H1 (cell line): ENCODE data around the gene SENP7. TPM values are rescaled to one million over a fixed set of nuclear protein-coding genes. Genes with fewer than 3 reads are reported as not detected.

Experiments
- CTCF ChIA-PET: fragments of 300-600 bp; sonication (Branson Sonifier 250); formaldehyde crosslinking; loops from one replicate; lab custom pipeline; 2021; ENCODE audit not compliant: partially characterized antibody; lab: Charles Lee
- POLR2A ChIA-PET: fragments of 300-600 bp; sonication (Branson Sonifier 250); formaldehyde crosslinking; loops from one replicate; lab custom pipeline; 2021; ENCODE audit warnings: inconsistent platforms; ENCODE audit not compliant: partially characterized antibody; lab: Charles Lee
- DNase-seq, 2 experiments: peaks; one replicate each; pipeline versions ENCODE4 v3.0.0 to v3.0.0-alpha.2; 2010 to 2022; ENCODE audit warnings: low spot score in 2 of 2, low read depth in 1 of 2, mixed read lengths in 1 of 2
- FAIRE-seq: peaks from 2 replicates; lab custom pipeline; 2011; peaks lifted over from hg19 to GRCh38; lab: Jason Lieb, UNC
- H2AFZ ChIP-seq: 2 replicates; pipeline ENCODE4 v1.8.1; 2012; ENCODE audit warnings: low read length, inconsistent platforms
- H2AK5ac ChIP-seq: 2 replicates; pipeline ENCODE4 v1.6.1; 2013; ENCODE audit warnings: low read depth, low read length
- H2BK120ac ChIP-seq: replicated peaks from 2 replicates; pipeline ENCODE3; 2013; ENCODE audit warnings: low read depth, low read length, inconsistent platforms
- H2BK12ac ChIP-seq: 2 replicates; pipeline ENCODE4 v1.6.1; 2013; ENCODE audit warnings: low read depth, low read length
- H2BK15ac ChIP-seq: 2 replicates; pipeline ENCODE4 v1.6.1; 2013; ENCODE audit warnings: low read length
- H2BK20ac ChIP-seq: 2 replicates; pipeline ENCODE4 v1.6.1; 2013; ENCODE audit warnings: low read length
- H2BK5ac ChIP-seq: 2 replicates; pipeline ENCODE4 v1.6.1; 2013; ENCODE audit warnings: low read depth, low read length
- H3K14ac ChIP-seq: 2 replicates; pipeline ENCODE4 v1.6.1; 2013; ENCODE audit warnings: inconsistent platforms; ENCODE audit not compliant: insufficient read length
- H3K18ac ChIP-seq: 2 replicates; pipeline ENCODE4 v1.6.1; 2013; ENCODE audit warnings: low read length; ENCODE audit errors: extremely low read depth
- H3K23ac ChIP-seq: 2 replicates; pipeline ENCODE4 v1.6.1; 2013; ENCODE audit warnings: inconsistent platforms; ENCODE audit not compliant: insufficient read length
- H3K23me2 ChIP-seq: 2 replicates; pipeline ENCODE4 v1.6.1; 2013; ENCODE audit warnings: low read depth, low read length
- H3K27ac ChIP-seq: 2 replicates; pipeline ENCODE4 v1.6.1; 2011; ENCODE audit warnings: low read depth, low read length, inconsistent platforms
- H3K27me3 ChIP-seq, 4 experiments: replicated peaks in 1 of 4; 1 replicate in 1 of 4; 2 replicates in 3 of 4; pipeline versions ENCODE4 v1.6.1 to v1.8.1; 2011 to 2013; ENCODE audit warnings: low read length in 3 of 4, mild to moderate bottlenecking in 3 of 4, inconsistent platforms in 2 of 4, mixed read lengths in 2 of 4, moderate library complexity in 1 of 4; ENCODE audit not compliant: control insufficient read depth in 3 of 4, insufficient read depth in 3 of 4; ENCODE audit errors: extremely low read depth in 1 of 4
- H3K36me3 ChIP-seq, 4 experiments: 2 replicates each; pipeline versions ENCODE4 v1.6.1 to v1.8.1; 2011 to 2013; ENCODE audit warnings: mild to moderate bottlenecking in 4 of 4, low read length in 3 of 4, moderate library complexity in 2 of 4, control low read depth in 1 of 4, inconsistent platforms in 1 of 4; ENCODE audit not compliant: insufficient read depth in 4 of 4, control insufficient read depth in 2 of 4
- H3K4ac ChIP-seq: replicated peaks from 2 replicates; pipeline ENCODE3; 2013; ENCODE audit warnings: low read length, low read depth, mixed read lengths, inconsistent platforms; ENCODE audit not compliant: insufficient read length
- H3K4me1 ChIP-seq, 4 experiments: replicated peaks in 1 of 4; 1 replicate in 1 of 4; 2 replicates in 3 of 4; pipeline versions ENCODE4 v1.6.1 to v1.8.1; 2011 to 2013; ENCODE audit warnings: low read length in 3 of 4, inconsistent platforms in 2 of 4, mixed read lengths in 1 of 4; ENCODE audit not compliant: insufficient read depth in 4 of 4, control insufficient read depth in 3 of 4
- H3K4me2 ChIP-seq, 2 experiments: 2 replicates each; pipeline versions ENCODE4 v1.6.1 to v1.8.1; 2011 to 2013; ENCODE audit warnings: low read depth in 2 of 2, low read length in 2 of 2, control low read depth in 1 of 2, inconsistent platforms in 1 of 2, mild to moderate bottlenecking in 1 of 2; ENCODE audit not compliant: insufficient read depth in 1 of 2
- H3K4me3 ChIP-seq, 4 experiments: fragments of 200-600, 300-600 bp in 1 of 4; sonication (generic), shearing (Covaris generic), sonication (Bioruptor Twin) in 1 of 4; 2 replicates each; pipeline versions ENCODE4 v1.5.1 to v1.8.1; 2011 to 2016; ENCODE audit warnings: low read length in 4 of 4, low read depth in 3 of 4, control low read depth in 2 of 4, inconsistent platforms in 2 of 4, mild to moderate bottlenecking in 2 of 4, mixed read lengths in 1 of 4, moderate library complexity in 1 of 4; ENCODE audit not compliant: insufficient read depth in 2 of 4; ENCODE audit errors: extremely low read depth in 1 of 4
- H3K56ac ChIP-seq: replicated peaks from 2 replicates; pipeline ENCODE3; 2013; ENCODE audit warnings: low read depth, mild to moderate bottlenecking, mixed read lengths, low read length, inconsistent platforms; ENCODE audit not compliant: insufficient read length
- H3K79me1 ChIP-seq: 2 replicates; pipeline ENCODE4 v1.6.1; 2013; ENCODE audit warnings: low read depth, low read length, control low read depth
- H3K79me2 ChIP-seq, 2 experiments: 2 replicates each; pipeline versions ENCODE4 v1.6.1 to v1.8.1; 2012 to 2013; ENCODE audit warnings: low read length in 2 of 2, mild to moderate bottlenecking in 2 of 2, inconsistent platforms in 1 of 2; ENCODE audit not compliant: insufficient read depth in 2 of 2, control insufficient read depth in 1 of 2
- H3K9ac ChIP-seq, 4 experiments: replicated peaks in 1 of 4; 1 replicate in 1 of 4; 2 replicates in 3 of 4; pipeline versions ENCODE4 v1.6.1 to v1.8.1; 2011 to 2013; ENCODE audit warnings: low read depth in 3 of 4, low read length in 3 of 4, control low read depth in 2 of 4, mild to moderate bottlenecking in 2 of 4, moderate library complexity in 2 of 4, inconsistent platforms in 1 of 4; ENCODE audit errors: extremely low read depth in 1 of 4
- H3K9me3 ChIP-seq, 2 experiments: 2 replicates each; pipeline versions ENCODE4 v1.6.1 to v1.8.1; 2012 to 2013; ENCODE audit warnings: mild to moderate bottlenecking in 2 of 2, moderate library complexity in 2 of 2, control low read depth in 1 of 2, inconsistent platforms in 1 of 2, low read depth in 1 of 2, low read length in 1 of 2, mixed read lengths in 1 of 2; ENCODE audit not compliant: insufficient read depth in 2 of 2
- H4K20me1 ChIP-seq, 2 experiments: replicated peaks in 1 of 2; 2 replicates each; pipeline versions ENCODE3 to v1.8.1; 2011 to 2013; ENCODE audit warnings: inconsistent platforms in 2 of 2, low read length in 2 of 2, mild to moderate bottlenecking in 1 of 2; ENCODE audit not compliant: insufficient read depth in 2 of 2, control insufficient read depth in 1 of 2
- H4K5ac ChIP-seq: 2 replicates; pipeline ENCODE4 v1.6.1; 2013; ENCODE audit warnings: low read length, low read depth, mixed read lengths, inconsistent platforms; ENCODE audit not compliant: insufficient read length
- H4K8ac ChIP-seq: 2 replicates; pipeline ENCODE4 v1.8.0; 2013; ENCODE audit warnings: mild to moderate bottlenecking, moderate library complexity, low read length, inconsistent platforms; ENCODE audit not compliant: insufficient read depth; ENCODE audit errors: extremely low read depth
- H4K91ac ChIP-seq: replicated peaks from 2 replicates; pipeline ENCODE3; 2013; ENCODE audit warnings: low read length, mixed read lengths, inconsistent platforms; ENCODE audit not compliant: insufficient read length
- BACH1 ChIP-seq: IDR thresholded peaks from 2 replicates; pipeline ENCODE4 v1.6.1; 2012; ENCODE audit warnings: low read length, improper control_type of control experiment
- CBX8 ChIP-seq: fragments of 300-800, 300-1000 bp; sonication (generic); IDR thresholded peaks from 2 replicates; pipeline ENCODE4 v1.7.1; 2016; ENCODE audit warnings: low read depth, low read length, borderline replicate concordance
- EP300 ChIP-seq, 2 experiments: IDR thresholded peaks; 1 replicate in 1 of 2; 2 replicates in 1 of 2; pipeline ENCODE4 v1.6.1; 2011 to 2012; ENCODE audit warnings: low read depth in 2 of 2, low read length in 2 of 2, mild to moderate bottlenecking in 2 of 2, borderline replicate concordance in 1 of 2, inconsistent platforms in 1 of 2, moderate library complexity in 1 of 2
- HDAC6 ChIP-seq: IDR thresholded peaks from one replicate; pipeline ENCODE4 v1.7.1; 2012; ENCODE audit warnings: low read depth, mild to moderate bottlenecking, inconsistent platforms, low read length, moderate library complexity
- KDM1A ChIP-seq: fragments of 200-600, 300-600 bp; sonication (generic); IDR thresholded peaks from 2 replicates; pipeline ENCODE4 v1.7.1; 2016; ENCODE audit warnings: mild to moderate bottlenecking, low read length, borderline replicate concordance
- NRF1 ChIP-seq: IDR thresholded peaks from 2 replicates; pipeline ENCODE4 v1.6.1; 2011; ENCODE audit warnings: mild to moderate bottlenecking, low read depth, low read length, improper control_type of control experiment
- PHF8 ChIP-seq: fragments of 200-600 bp; sonication (generic); conservative IDR thresholded peaks from 2 replicates; pipeline ENCODE4 v1.7.1; 2012; ENCODE audit warnings: low read depth, mild to moderate bottlenecking, inconsistent platforms, low read length, moderate library complexity
- POU5F1 ChIP-seq: IDR thresholded peaks from 2 replicates; pipeline ENCODE4 v1.6.1; 2011; ENCODE audit warnings: low read depth, mild to moderate bottlenecking, low read length, moderate library complexity
- RAD21 ChIP-seq, 2 experiments: IDR thresholded peaks in 1 of 2; conservative IDR thresholded peaks in 1 of 2; 2 replicates each; pipeline ENCODE4 v1.6.1; 2011; ENCODE audit warnings: low read depth in 2 of 2, low read length in 2 of 2, improper control_type of control experiment in 1 of 2, inconsistent platforms in 1 of 2, mild to moderate bottlenecking in 1 of 2, moderate library complexity in 1 of 2
- RBBP5 ChIP-seq: IDR thresholded peaks from 2 replicates; pipeline ENCODE4 v1.7.1; 2012; ENCODE audit warnings: low read depth, mild to moderate bottlenecking, inconsistent platforms, low read length, moderate library complexity, borderline replicate concordance
- SIN3A ChIP-seq, 2 experiments: IDR thresholded peaks in 1 of 2; conservative IDR thresholded peaks in 1 of 2; 2 replicates each; pipeline ENCODE4 v1.6.1; 2011 to 2012; ENCODE audit warnings: low read length in 2 of 2, improper control_type of control experiment in 1 of 2, low read depth in 1 of 2, mild to moderate bottlenecking in 1 of 2
- TAF1 ChIP-seq: IDR thresholded peaks from 2 replicates; pipeline ENCODE4 v1.6.1; 2011; ENCODE audit warnings: mild to moderate bottlenecking, low read depth, low read length
- TCF12 ChIP-seq: IDR thresholded peaks from 2 replicates; pipeline ENCODE4 v1.6.1; 2011; ENCODE audit warnings: low read depth, mild to moderate bottlenecking, low read length
- polyA plus RNA-seq, 7 experiments: library from polyadenylated mRNA; depleted of rRNA in 3 of 7; stranded (reverse) in 5 of 7; unstranded in 2 of 7; fragments of >200 nt in 5 of 7; fragments of 200-250 nt in 2 of 7; gene quantifications; 1 replicate in 5 of 7; 2 replicates in 1 of 7; 4 replicates in 1 of 7; pipeline versions ENCODE4 v1.2.1 to v1.2.3, GENCODE V29; 2011 to 2013; ENCODE audit warnings: missing spikeins in 2 of 7, mixed read lengths in 2 of 7
- total RNA-seq: library from RNA; stranded (reverse); fragmentation: NEBNext Ultra II Directional; extraction: Animal tissue kit (Norgen Biotek cat#: 25700); gene quantifications from 2 replicates; pipeline ENCODE4 v1.2.1, GENCODE V29; 2021
- TF ChIP-seq, protein P1 (sequence below): IDR thresholded peaks from 2 replicates; pipeline ENCODE4 v1.6.1; 2011; ENCODE audit warnings: low read length, improper control_type of control experiment

SENP7 gene
- total and polyA plus RNA-seq, 2 of the 8 experiments (the other 6 are each of a cell fraction or from before 2014, with no cell fraction given), result 2.8 to 7.8 TPM

DNA sequence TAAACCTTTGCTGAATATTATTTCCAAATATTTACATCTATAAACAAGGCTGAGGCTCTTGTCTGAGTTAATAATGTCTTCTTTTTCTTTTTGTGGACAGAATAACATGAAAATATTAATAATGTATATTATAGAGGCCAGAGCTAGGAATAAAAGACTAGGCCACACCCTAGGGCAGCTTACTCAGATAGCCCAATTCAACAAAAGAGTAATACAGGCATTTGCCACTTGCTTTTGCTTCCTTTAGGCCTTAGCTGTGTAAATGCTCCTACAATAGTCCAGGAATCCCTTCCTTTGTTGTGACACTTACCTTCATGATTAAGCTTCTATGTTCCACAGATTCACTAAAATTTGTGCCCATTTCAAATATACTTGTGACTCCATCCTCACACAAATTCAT is 209.2 kb downstream of the SENP7 start:
- peaks cover 7 to 8% of the 10 kb centered on the region in 2 experiments; a peak in 3 of 4 replicates for H3K9me3 ChIP-seq
- no peak overlapping the region for H3K14ac ChIP-seq
- no peak overlapping the region for H2BK5ac ChIP-seq
- no peak overlapping the region for H2BK12ac ChIP-seq
- no peak overlapping the region for H3K27ac ChIP-seq
- ChIA-PET CTCF (interaction anchor here (1.2 kb wide), 1 partner anchor 80 kb away, joined by 4 read pairs; no protein-coding TSS in a partner anchor), POLR2A (no interaction called here)
- no peak overlapping the region for H2BK15ac ChIP-seq
- no peak overlapping the region for H3K4ac ChIP-seq
- no peak overlapping the region for H2AFZ ChIP-seq
- no peaks in the 10 kb centered on the region for H3K4me1 ChIP-seq
- H3K79me2 ChIP-seq, result no peaks in the 10 kb centered on the region
- no peak overlapping the region for H4K91ac ChIP-seq
- no peaks in the 10 kb centered on the region for H3K23me2 ChIP-seq
- no peak overlapping the region for H3K9ac ChIP-seq
- DNase-seq (no peak), FAIRE-seq (no peak)
- H3K4me3 ChIP-seq, result no peak overlapping the region
- no peak overlapping the region for H2AK5ac ChIP-seq
- H3K27me3 ChIP-seq, result no peaks in the 10 kb centered on the region
- no peak overlapping the region for H2BK20ac ChIP-seq
- no peak overlapping the region for H3K56ac ChIP-seq
- no peaks in the 10 kb centered on the region for H3K79me1 ChIP-seq
- no peak overlapping the region for H3K23ac ChIP-seq
- no peaks in the 10 kb centered on the region for H4K20me1 ChIP-seq
- H3K4me2 ChIP-seq, result no peak overlapping the region
- no peaks in the 10 kb centered on the region for H3K36me3 ChIP-seq
- H2BK120ac ChIP-seq, result no peak overlapping the region
- H3K18ac ChIP-seq, result no peak overlapping the region
- no peak overlapping the region for H4K5ac ChIP-seq
- H4K8ac ChIP-seq, result no peak overlapping the region
- TF ChIP-seq HDAC6 (no peak), TCF12 (no peak), CBX8 (no peak), RAD21 (IDR thresholded peaks at IDR 0.05 in 1 of 2, conservative IDR thresholded peaks at IDR 0.05 in 1 of 2; ENCODE audit: low read depth in 2 of 2, low read length in 2 of 2) (no peak), BACH1 (no peak), TAF1 (no peak), KDM1A (no peak), NRF1 (no peak), EP300 (IDR thresholded peaks at IDR 0.05; ENCODE audit: borderline replicate concordance in 1 of 2, low read depth in 2 of 2, low read length in 2 of 2) (no peak), POU5F1 (no peak), RBBP5 (no peak), SIN3A (conservative IDR thresholded peaks at IDR 0.05 in 1 of 2, IDR thresholded peaks at IDR 0.05 in 1 of 2; ENCODE audit: low read depth in 1 of 2, low read length in 2 of 2) (no peak), PHF8 (no peak)
- TF ChIP-seq, protein P1, sequence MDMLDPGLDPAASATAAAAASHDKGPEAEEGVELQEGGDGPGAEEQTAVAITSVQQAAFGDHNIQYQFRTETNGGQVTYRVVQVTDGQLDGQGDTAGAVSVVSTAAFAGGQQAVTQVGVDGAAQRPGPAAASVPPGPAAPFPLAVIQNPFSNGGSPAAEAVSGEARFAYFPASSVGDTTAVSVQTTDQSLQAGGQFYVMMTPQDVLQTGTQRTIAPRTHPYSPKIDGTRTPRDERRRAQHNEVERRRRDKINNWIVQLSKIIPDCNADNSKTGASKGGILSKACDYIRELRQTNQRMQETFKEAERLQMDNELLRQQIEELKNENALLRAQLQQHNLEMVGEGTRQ, result no peak
